ENCODE data around the gene GSK3A. TPM values are rescaled to one million over a fixed set of nuclear protein-coding genes. Genes with fewer than 3 reads are reported as not detected.

GSK3A gene
- total and polyA plus RNA-seq, 9 of the 15 experiments (the other 6 are each of a cell fraction or from before 2014, with no cell fraction given) = 0.62 to 90.7 (median 33.3) TPM

- intact Hi-C loops (cut with micrococcal nuclease) = no loop called here
- 91% methylated on average over 10 of the region's 11 CpGs for WGBS (ENCODE audit: insufficient coverage, low coverage, missing lambda C conversion rate)
- DNase-seq (ENCODE audit: extremely low read depth in 1 of 4, low spot score in 3 of 4) (no peak), ATAC-seq (no peak), FAIRE-seq (no peak)
- Histone ChIP-seq H3K9me1 (ENCODE audit: control insufficient read depth, insufficient read depth, low read length) (peaks cover 3% of the 10 kb centered on the region), H3K27ac (ENCODE audit: extremely low read depth, low read depth, low read length) (no peak overlapping the region), H3K4me3 (no peak overlapping the region), H3K79me2 (ENCODE audit: control insufficient read depth, insufficient read depth, low read length) (peaks cover 21% of the 10 kb centered on the region), H3K9ac (ENCODE audit: insufficient read depth in 1 of 2, low read depth in 2 of 2, low read length in 2 of 2) (peak overlapping the region in 1 of 2 experiments; percentile 39; a peak in 1 of 4 replicates), H3K4me1 (replicated peaks in 1 of 2; ENCODE audit: control insufficient read depth in 2 of 2, insufficient read depth in 2 of 2, low read length in 2 of 2) (peaks cover 9 to 13% of the 10 kb centered on the region in 2 experiments; a peak in 4 of 5 replicates), H3K9me3 (replicated peaks; ENCODE audit: control insufficient read depth, insufficient read depth, low read depth, low read length) (no peaks in the 10 kb centered on the region), H2AFZ (ENCODE audit: low read depth, low read length) (no peak overlapping the region), H3K4me2 (ENCODE audit: insufficient read depth, low read length) (no peak overlapping the region), H3K27me3 (ENCODE audit: control insufficient read depth in 2 of 2, insufficient read depth in 2 of 2, low read length in 2 of 2) (no peaks in the 10 kb centered on the region), H4K20me1 (replicated peaks; ENCODE audit: control insufficient read depth, insufficient read depth, low read length) (peaks cover 21% of the 10 kb centered on the region), H3K36me3 (ENCODE audit: control insufficient read depth, insufficient read depth, low read length) (peaks cover 89% of the 10 kb centered on the region)
- CTCF ChIA-PET (ENCODE audit: low intra/inter-chr PET ratio) = no interaction called here
- BruUV-seq (replicated peaks) = no TSS peak
- in situ Hi-C loops (cut with MboI) = no loop called here
- POLR2A ChIA-PET = interaction anchor here (0.6 to 11.7 kb wide), 7 partner anchors 7 to 101 kb away, joined by 3 to 116 read pairs (median 5); partner anchors contain the start of genes GSK3A and ZNF526
- TF ChIP-seq RBFOX2 (IDR thresholded peaks at IDR 0.05; ENCODE audit: low read depth, low read length) (peak; percentile 58), EP400 (IDR thresholded peaks at IDR 0.05) (no peak), ZKSCAN8 (CRISPR knock-in tag; IDR thresholded peaks at IDR 0.05) (no peak), POLR2G (IDR thresholded peaks at IDR 0.05; ENCODE audit: low read depth, low read length) (peak; percentile 66; the same call in 1 of the 2 replicates), CREB1 (IDR thresholded peaks at IDR 0.05) (no peak), CREB1 (CRISPR knock-in tag; IDR thresholded peaks at IDR 0.05) (no peak), SMC3 (conservative IDR thresholded peaks at IDR 0.05; ENCODE audit: insufficient read depth, low read depth, low read length) (no peak), SNIP1 (IDR thresholded peaks at IDR 0.05; ENCODE audit: low read depth) (no peak)
These were observed 8.0 kb downstream of the GSK3A start for GRCh38 chr19:42234364-42234763.
